Brain pericyte (primary cell): ENCODE results near the gene MARK3.

Experiments
- DNase-seq: peaks from one replicate; pipeline ENCODE4 v3.0.0-alpha.2; 2012; ENCODE audit warnings: low read depth, low spot score

MARK3 gene

GRCh38 chr14:103535081-103535890 lies 150.1 kb downstream of the MARK3 start:
- no peak for DNase-seq

- no peak for DNase-seq
These were observed 150.8 kb downstream of the MARK3 start for GRCh38 chr14:103535891-103536565.

GRCh38 chr14:103536693-103537092 lies 151.5 kb downstream of the MARK3 start:
- no peak for DNase-seq

- DNase-seq, result no peak
These were observed 152.2 kb downstream of the MARK3 start for GRCh38 chr14:103537175-103537990.

- no peak for DNase-seq
These were observed 153.3 kb downstream of the MARK3 start for GRCh38 chr14:103538291-103539055.

GRCh38 chr14:103539056-103539825 lies 154.0 kb downstream of the MARK3 start:
- no peak for DNase-seq

- no peak for DNase-seq
These were observed 155.8 kb downstream of the MARK3 start for GRCh38 chr14:103540821-103541708.

GRCh38 chr14:103541709-103542604 lies 156.7 kb downstream of the MARK3 start:
- DNase-seq, result no peak

- no peak for DNase-seq
These were observed 157.4 kb downstream of the MARK3 start for GRCh38 chr14:103542605-103543088.

- no peak for DNase-seq
These were observed 157.9 kb downstream of the MARK3 start for GRCh38 chr14:103543140-103543539.

GRCh38 chr14:103543721-103544387 lies 158.6 kb downstream of the MARK3 start:
- DNase-seq, result no peak

GRCh38 chr14:103544388-103545218 lies 159.4 kb downstream of the MARK3 start:
- DNase-seq, result no peak

- no peak for DNase-seq
These were observed 160.2 kb downstream of the MARK3 start for GRCh38 chr14:103545219-103545914.

GRCh38 chr14:103545915-103546651 lies 160.9 kb downstream of the MARK3 start:
- DNase-seq, result no peak

GRCh38 chr14:103546652-103547454 lies 161.6 kb downstream of the MARK3 start:
- DNase-seq, result no peak
